HG02938 (cell line): ENCODE results near the gene MC1R.
"Not testable (repeated sequence)": the region's sequence is repeated elsewhere in the genome, so short reads cannot be mapped to it uniquely, and the experiment has no call there.

Experiments used
- ATAC-seq: cut with Tn5 transposase; IDR thresholded peaks from one replicate; pipeline ENCODE4 v1.9.1; 2021; ENCODE audit warnings: mild to moderate bottlenecking, moderate library complexity; ENCODE audit not compliant: unreplicated experiment

Gene MC1R

GRCh38 chr16:89934019-89934418, 15.4 kb downstream of the MC1R start:
- ATAC-seq, result not testable (repeated sequence)

- ATAC-seq, result no peak
These were observed 16.2 kb downstream of the MC1R start for GRCh38 chr16:89934611-89935553.

- not testable (repeated sequence) for ATAC-seq
These were observed 17.0 kb downstream of the MC1R start for GRCh38 chr16:89935620-89936019.

- no peak for ATAC-seq
These were observed 17.4 kb downstream of the MC1R start for GRCh38 chr16:89936034-89936433.

GRCh38 chr16:89936508-89936907, 17.8 kb downstream of the MC1R start:
- no peak for ATAC-seq

- ATAC-seq, result no peak
These were observed 18.3 kb downstream of the MC1R start for GRCh38 chr16:89936981-89937380.

- no peak for ATAC-seq
These were observed 19.7 kb downstream of the MC1R start for GRCh38 chr16:89938175-89938885.

- no peak for ATAC-seq
These were observed 26.1 kb downstream of the MC1R start for GRCh38 chr16:89944773-89945172.

GRCh38 chr16:89945654-89946053, 27.0 kb downstream of the MC1R start:
- ATAC-seq, result no peak

GRCh38 chr16:89946515-89946914, 27.9 kb downstream of the MC1R start:
- ATAC-seq, result no peak

GRCh38 chr16:89949121-89949742, 30.6 kb downstream of the MC1R start:
- no peak for ATAC-seq

- ATAC-seq, result no peak
These were observed 31.1 kb downstream of the MC1R start for GRCh38 chr16:89949756-89950155.

- ATAC-seq, result no peak
These were observed 32.8 kb downstream of the MC1R start for GRCh38 chr16:89951509-89951908.

GRCh38 chr16:89952049-89952448, 33.4 kb downstream of the MC1R start:
- no peak for ATAC-seq

GRCh38 chr16:89952551-89952950, 33.9 kb downstream of the MC1R start:
- no peak for ATAC-seq

GRCh38 chr16:89953671-89954406, 35.2 kb downstream of the MC1R start:
- no peak for ATAC-seq

- no peak for ATAC-seq
These were observed 35.8 kb downstream of the MC1R start for GRCh38 chr16:89954462-89954861.

GRCh38 chr16:89955001-89955685, 36.5 kb downstream of the MC1R start:
- ATAC-seq, result no peak

- no peak for ATAC-seq
These were observed 38.0 kb downstream of the MC1R start for GRCh38 chr16:89956505-89957215.
